ENCODE data around the gene UMPS.

Gene UMPS

GRCh38 chr3:124685481-124685880 lies 44.8 kb upstream of the UMPS start:
- no peak for DNase-seq (ENCODE audit: extremely low spot score)
- CTCF ChIA-PET, result interaction anchor here (6.6 kb wide), 1 partner anchor 121 kb away, joined by 56 read pairs; no protein-coding TSS in a partner anchor
- TF ChIP-seq HDGF (IDR thresholded peaks at IDR 0.05; ENCODE audit: borderline replicate concordance) (no peak), CTBP1 (IDR thresholded peaks at IDR 0.05; ENCODE audit: borderline replicate concordance) (no peak), PKNOX1 (IDR thresholded peaks at IDR 0.05) (no peak), ARNT (IDR thresholded peaks at IDR 0.05) (no peak), NFRKB (IDR thresholded peaks at IDR 0.05) (no peak), FOXK2 (IDR thresholded peaks at IDR 0.05) (no peak), TARDBP (IDR thresholded peaks at IDR 0.05) (no peak), L3MBTL2 (conservative IDR thresholded peaks at IDR 0.05) (no peak), LEF1 (IDR thresholded peaks at IDR 0.05; ENCODE audit: borderline replicate concordance) (no peak), ELF4 (IDR thresholded peaks at IDR 0.05) (no peak), FOXM1 (IDR thresholded peaks at IDR 0.05; ENCODE audit: borderline replicate concordance) (no peak), BHLHE40 (IDR thresholded peaks at IDR 0.05; ENCODE audit: borderline replicate concordance) (no peak), SP1 (IDR thresholded peaks at IDR 0.05) (no peak)
- POLR2A ChIA-PET, result no interaction called here

- DNase-seq (ENCODE audit: extremely low spot score), result no peak
- ChIA-PET CTCF (interaction anchor here (6.6 kb wide), 1 partner anchor 122 kb away, joined by 56 read pairs; no protein-coding TSS in a partner anchor), POLR2A (no interaction called here)
- TF ChIP-seq TARDBP (IDR thresholded peaks at IDR 0.05), result no peak
- no peak for TF ChIP-seq L3MBTL2 (conservative IDR thresholded peaks at IDR 0.05)
- no peak for TF ChIP-seq FOXM1 (IDR thresholded peaks at IDR 0.05; ENCODE audit: borderline replicate concordance)
- TF ChIP-seq LEF1 (IDR thresholded peaks at IDR 0.05; ENCODE audit: borderline replicate concordance), result no peak
- no peak for TF ChIP-seq ARNT (IDR thresholded peaks at IDR 0.05)
- TF ChIP-seq FOXA1 (IDR thresholded peaks at IDR 0.05), result no peak
- TF ChIP-seq CTBP1 (IDR thresholded peaks at IDR 0.05; ENCODE audit: borderline replicate concordance), result no peak
- no peak for TF ChIP-seq NFRKB (IDR thresholded peaks at IDR 0.05)
- no peak for TF ChIP-seq BHLHE40 (IDR thresholded peaks at IDR 0.05; ENCODE audit: borderline replicate concordance)
- no peak for TF ChIP-seq FOXK2 (IDR thresholded peaks at IDR 0.05)
- no peak for TF ChIP-seq SP1 (IDR thresholded peaks at IDR 0.05)
- no peak for TF ChIP-seq ZNF384 (IDR thresholded peaks at IDR 0.05)
Observed at GRCh38 chr3:124686028-124686670, 44.1 kb upstream of the UMPS start.

GRCh38 chr3:124688581-124689454 lies 41.4 kb upstream of the UMPS start:
- ChIA-PET POLR2A (interaction anchor here (1.6 kb wide), 1 partner anchor 124 kb away, joined by 5 read pairs; no protein-coding TSS in a partner anchor), CTCF (interaction anchor here (0.5 to 6.6 kb wide), 9 partner anchors 8 to 899 kb away, joined by 3 to 56 read pairs (median 5); no protein-coding TSS in a partner anchor)
- peak; percentile 87 for DNase-seq (ENCODE audit: extremely low spot score)
- no peak for TF ChIP-seq ARNT (IDR thresholded peaks at IDR 0.05)
- no peak for TF ChIP-seq LEF1 (IDR thresholded peaks at IDR 0.05; ENCODE audit: borderline replicate concordance)
- no peak for TF ChIP-seq NFRKB (IDR thresholded peaks at IDR 0.05)
- no peak for TF ChIP-seq HDGF (IDR thresholded peaks at IDR 0.05; ENCODE audit: borderline replicate concordance)
- TF ChIP-seq FOXK2 (IDR thresholded peaks at IDR 0.05), result no peak
- no peak for TF ChIP-seq FOXA1 (IDR thresholded peaks at IDR 0.05)
- TF ChIP-seq TARDBP (IDR thresholded peaks at IDR 0.05), result no peak

- POLR2A ChIA-PET, result no interaction called here
- no peak for DNase-seq (ENCODE audit: extremely low spot score)
- TF ChIP-seq FOXM1 (IDR thresholded peaks at IDR 0.05; ENCODE audit: borderline replicate concordance), result no peak
- TF ChIP-seq NFRKB (IDR thresholded peaks at IDR 0.05), result no peak
- TF ChIP-seq ELF4 (IDR thresholded peaks at IDR 0.05), result no peak
- TF ChIP-seq BHLHE40 (IDR thresholded peaks at IDR 0.05; ENCODE audit: borderline replicate concordance), result no peak
- no peak for TF ChIP-seq TARDBP (IDR thresholded peaks at IDR 0.05)
- TF ChIP-seq LEF1 (IDR thresholded peaks at IDR 0.05; ENCODE audit: borderline replicate concordance), result no peak
- no peak for TF ChIP-seq CTBP1 (IDR thresholded peaks at IDR 0.05; ENCODE audit: borderline replicate concordance)
- CTCF ChIA-PET, result interaction anchor here (1.6 to 6.6 kb wide), 2 partner anchors 127 to 133 kb away, joined by 5 to 56 read pairs; no protein-coding TSS in a partner anchor
Observed at GRCh38 chr3:124691599-124691998, 38.7 kb upstream of the UMPS start.

- ChIA-PET POLR2A (interaction anchor here (1.1 kb wide), 1 partner anchor 36 kb away, joined by 3 read pairs; the partner anchor contains the start of gene UMPS), CTCF (no interaction called here)
- TF ChIP-seq ELF4 (IDR thresholded peaks at IDR 0.05) (no peak), SUZ12 (IDR thresholded peaks at IDR 0.05) (no peak), FOXM1 (IDR thresholded peaks at IDR 0.05; ENCODE audit: borderline replicate concordance) (no peak), BHLHE40 (IDR thresholded peaks at IDR 0.05; ENCODE audit: borderline replicate concordance) (no peak), HDGF (IDR thresholded peaks at IDR 0.05; ENCODE audit: borderline replicate concordance) (no peak), ZNF384 (IDR thresholded peaks at IDR 0.05) (no peak), FOXK2 (IDR thresholded peaks at IDR 0.05) (no peak), CTBP1 (IDR thresholded peaks at IDR 0.05; ENCODE audit: borderline replicate concordance) (no peak), PKNOX1 (IDR thresholded peaks at IDR 0.05) (no peak), L3MBTL2 (conservative IDR thresholded peaks at IDR 0.05) (no peak), NFRKB (IDR thresholded peaks at IDR 0.05) (no peak), SP1 (IDR thresholded peaks at IDR 0.05) (no peak), TARDBP (IDR thresholded peaks at IDR 0.05) (no peak), LEF1 (IDR thresholded peaks at IDR 0.05; ENCODE audit: borderline replicate concordance) (no peak), FOXA1 (IDR thresholded peaks at IDR 0.05) (no peak), ARNT (IDR thresholded peaks at IDR 0.05) (no peak)
- no peak for DNase-seq (ENCODE audit: extremely low spot score)
Observed at GRCh38 chr3:124694486-124694885, 35.8 kb upstream of the UMPS start.

GRCh38 chr3:124695369-124695768 lies 34.9 kb upstream of the UMPS start:
- ChIA-PET POLR2A (no interaction called here), CTCF (interaction anchor here (0.6 kb wide), 2 partner anchors 897 to 1276 kb away, joined by 5 to 6 read pairs; no protein-coding TSS in a partner anchor)
- TF ChIP-seq LEF1 (IDR thresholded peaks at IDR 0.05; ENCODE audit: borderline replicate concordance) (no peak), FOXA1 (IDR thresholded peaks at IDR 0.05) (no peak), SUZ12 (IDR thresholded peaks at IDR 0.05) (no peak), BHLHE40 (IDR thresholded peaks at IDR 0.05; ENCODE audit: borderline replicate concordance) (no peak), HDGF (IDR thresholded peaks at IDR 0.05; ENCODE audit: borderline replicate concordance) (no peak), ARNT (IDR thresholded peaks at IDR 0.05) (no peak), SP1 (IDR thresholded peaks at IDR 0.05) (no peak), FOXK2 (IDR thresholded peaks at IDR 0.05) (no peak), L3MBTL2 (conservative IDR thresholded peaks at IDR 0.05) (no peak), PKNOX1 (IDR thresholded peaks at IDR 0.05) (no peak), FOXM1 (IDR thresholded peaks at IDR 0.05; ENCODE audit: borderline replicate concordance) (no peak), ELF4 (IDR thresholded peaks at IDR 0.05) (no peak), CTBP1 (IDR thresholded peaks at IDR 0.05; ENCODE audit: borderline replicate concordance) (no peak)
- no peak for DNase-seq (ENCODE audit: extremely low spot score)

Data from HEK293T (cell line).